ENCODE data around the gene TMEM151B.

Gene TMEM151B

GRCh38 chr6:44265722-44266233 is 4.5 kb upstream of the TMEM151B start:
- no peak for DNase-seq

- DNase-seq = no peak
These were observed 3.9 kb upstream of the TMEM151B start for GRCh38 chr6:44266347-44266746.

- no peak for DNase-seq
These were observed 3.0 kb upstream of the TMEM151B start for GRCh38 chr6:44267252-44267651.

- peak; percentile 46 for DNase-seq
These were observed 2.1 kb upstream of the TMEM151B start for GRCh38 chr6:44268095-44268628.

GRCh38 chr6:44269178-44269920 is 901 bp upstream of the TMEM151B start:
- no peak for DNase-seq

- no peak for DNase-seq
These were observed 516 bp downstream of the TMEM151B start for GRCh38 chr6:44270526-44271405.

- DNase-seq = no peak
These were observed 1.1 kb downstream of the TMEM151B start for GRCh38 chr6:44271406-44271723.

- no peak for DNase-seq
These were observed 1.7 kb downstream of the TMEM151B start for GRCh38 chr6:44271914-44272313.

- no peak for DNase-seq
These were observed 2.3 kb downstream of the TMEM151B start for GRCh38 chr6:44272529-44272928.

- no peak for DNase-seq
These were observed 2.8 kb downstream of the TMEM151B start for GRCh38 chr6:44272999-44273566.

- no peak for DNase-seq
These were observed 3.4 kb downstream of the TMEM151B start for GRCh38 chr6:44273617-44274016.

- no peak for DNase-seq
These were observed 5.1 kb downstream of the TMEM151B start for GRCh38 chr6:44275271-44275748.

- no peak for DNase-seq
These were observed 5.7 kb downstream of the TMEM151B start for GRCh38 chr6:44275749-44276648.

- DNase-seq = no peak
These were observed 6.7 kb downstream of the TMEM151B start for GRCh38 chr6:44276667-44277640.

GRCh38 chr6:44277763-44278162 is 7.5 kb downstream of the TMEM151B start:
- no peak for DNase-seq

GRCh38 chr6:44278315-44278714 is 8.1 kb downstream of the TMEM151B start:
- no peak for DNase-seq

GRCh38 chr6:44278774-44279697 is 8.8 kb downstream of the TMEM151B start:
- DNase-seq = no peak

- DNase-seq = no peak
These were observed 13.9 kb downstream of the TMEM151B start for GRCh38 chr6:44284121-44284520.

GRCh38 chr6:44284867-44285266 is 14.6 kb downstream of the TMEM151B start:
- DNase-seq = no peak
